ENCODE results near the gene DSCAML1.
A peak's percentile ranks its signal among the peaks of the same experiment; 100 is the strongest.

Gene DSCAML1

GRCh38 chr11:117803896-117804295, 6.9 kb upstream of the DSCAML1 start:
- Histone ChIP-seq H3K36me3 (ENCODE audit: control insufficient read depth, insufficient read depth, low read length) (no peaks in the 10 kb centered on the region), H3K27ac (ENCODE audit: low read length) (no peak overlapping the region), H3K27me3 (ENCODE audit: control insufficient read depth, insufficient read depth, low read length) (no peaks in the 10 kb centered on the region), H3K4me1 (ENCODE audit: control insufficient read depth, insufficient read depth, low read length) (no peaks in the 10 kb centered on the region), H3K4me3 (ENCODE audit: low read length) (no peak overlapping the region), H3K9me3 (ENCODE audit: control insufficient read depth, insufficient read depth, low read length) (no peaks in the 10 kb centered on the region)
- no CpG with 5 or more reads among the region's 8 CpGs for WGBS (ENCODE audit: insufficient coverage, insufficient read length)
- DNase-seq (ENCODE audit: low read depth, low spot score): no peak

GRCh38 chr11:117799634-117800033, 2.6 kb upstream of the DSCAML1 start:
- no CpG with 5 or more reads among the region's 5 CpGs for WGBS (ENCODE audit: insufficient coverage, insufficient read length)
- no peak for DNase-seq (ENCODE audit: low read depth, low spot score)

GRCh38 chr11:117796456-117796871, 552 bp downstream of the DSCAML1 start:
- 0 out of 2 replicates have a peak, but pooled peaks cover 3% of the 10 kb centered on the region for H3K4me1 ChIP-seq (ENCODE audit: control insufficient read depth, insufficient read depth, low read length)
- DNase-seq (ENCODE audit: low read depth, low spot score): no peak
- H3K36me3 ChIP-seq (ENCODE audit: control insufficient read depth, insufficient read depth, low read length): no peaks in the 10 kb centered on the region
- peak overlapping the region; percentile 33; the same call in 1 of the 2 replicates for H3K4me3 ChIP-seq (ENCODE audit: low read length)
- no peaks in the 10 kb centered on the region for H3K9me3 ChIP-seq (ENCODE audit: control insufficient read depth, insufficient read depth, low read length)
- peaks cover 33% of the 10 kb centered on the region for H3K27me3 ChIP-seq (ENCODE audit: control insufficient read depth, insufficient read depth, low read length)
- no CpG with 5 or more reads among the region's 35 CpGs for WGBS (ENCODE audit: insufficient coverage, insufficient read length)
- H3K27ac ChIP-seq (ENCODE audit: low read length): no peak overlapping the region

More at GRCh38 chr11:117799634-117800033, 2.6 kb upstream of the DSCAML1 start:
- Histone ChIP-seq H3K9me3 (ENCODE audit: control insufficient read depth, insufficient read depth, low read length) (no peaks in the 10 kb centered on the region), H3K27me3 (ENCODE audit: control insufficient read depth, insufficient read depth, low read length) (peaks cover 30% of the 10 kb centered on the region), H3K27ac (ENCODE audit: low read length) (no peak overlapping the region), H3K4me3 (ENCODE audit: low read length) (no peak overlapping the region), H3K36me3 (ENCODE audit: control insufficient read depth, insufficient read depth, low read length) (no peaks in the 10 kb centered on the region), H3K4me1 (ENCODE audit: control insufficient read depth, insufficient read depth, low read length) (0 out of 2 replicates have a peak, but pooled peaks cover 3% of the 10 kb centered on the region)

GRCh38 chr11:117795638-117796455, 1.2 kb downstream of the DSCAML1 start:
- no peak for DNase-seq (ENCODE audit: low read depth, low spot score)
- Histone ChIP-seq H3K27me3 (ENCODE audit: control insufficient read depth, insufficient read depth, low read length) (peaks cover 33% of the 10 kb centered on the region), H3K27ac (ENCODE audit: low read length) (no peak overlapping the region), H3K4me1 (ENCODE audit: control insufficient read depth, insufficient read depth, low read length) (0 out of 2 replicates have a peak, but pooled peaks cover 3% of the 10 kb centered on the region), H3K9me3 (ENCODE audit: control insufficient read depth, insufficient read depth, low read length) (no peaks in the 10 kb centered on the region), H3K36me3 (ENCODE audit: control insufficient read depth, insufficient read depth, low read length) (no peaks in the 10 kb centered on the region), H3K4me3 (ENCODE audit: low read length) (peak overlapping the region; percentile 33; the same call in 1 of the 2 replicates)
- no CpG with 5 or more reads among the region's 53 CpGs for WGBS (ENCODE audit: insufficient coverage, insufficient read length)

- Histone ChIP-seq H3K27ac (ENCODE audit: low read length) (no peak overlapping the region), H3K9me3 (ENCODE audit: control insufficient read depth, insufficient read depth, low read length) (no peaks in the 10 kb centered on the region), H3K27me3 (ENCODE audit: control insufficient read depth, insufficient read depth, low read length) (peaks cover 33% of the 10 kb centered on the region), H3K36me3 (ENCODE audit: control insufficient read depth, insufficient read depth, low read length) (no peaks in the 10 kb centered on the region), H3K4me1 (ENCODE audit: control insufficient read depth, insufficient read depth, low read length) (0 out of 2 replicates have a peak, but pooled peaks cover 3% of the 10 kb centered on the region), H3K4me3 (ENCODE audit: low read length) (peak overlapping the region; percentile 33; the same call in 1 of the 2 replicates)
- DNase-seq (ENCODE audit: low read depth, low spot score): no peak
- WGBS (ENCODE audit: insufficient coverage, insufficient read length): no CpG with 5 or more reads among the region's 29 CpGs
These were observed 2.0 kb downstream of the DSCAML1 start for GRCh38 chr11:117794772-117795629.

- H3K9me3 ChIP-seq (ENCODE audit: control insufficient read depth, insufficient read depth, low read length): no peaks in the 10 kb centered on the region
- peaks cover 33% of the 10 kb centered on the region for H3K27me3 ChIP-seq (ENCODE audit: control insufficient read depth, insufficient read depth, low read length)
- WGBS (ENCODE audit: insufficient coverage, insufficient read length): no CpG with 5 or more reads among the region's 10 CpGs
- no peak overlapping the region for H3K27ac ChIP-seq (ENCODE audit: low read length)
- H3K4me1 ChIP-seq (ENCODE audit: control insufficient read depth, insufficient read depth, low read length): 0 out of 2 replicates have a peak, but pooled peaks cover 3% of the 10 kb centered on the region
- DNase-seq (ENCODE audit: low read depth, low spot score): no peak
- no peaks in the 10 kb centered on the region for H3K36me3 ChIP-seq (ENCODE audit: control insufficient read depth, insufficient read depth, low read length)
- H3K4me3 ChIP-seq (ENCODE audit: low read length): no peak overlapping the region
These were observed 2.9 kb downstream of the DSCAML1 start for GRCh38 chr11:117794135-117794534.

- no peak overlapping the region for H3K27ac ChIP-seq (ENCODE audit: low read length)
- WGBS (ENCODE audit: insufficient coverage, insufficient read length): no CpG with 5 or more reads among the region's 9 CpGs
- H3K9me3 ChIP-seq (ENCODE audit: control insufficient read depth, insufficient read depth, low read length): no peaks in the 10 kb centered on the region
- peaks cover 33% of the 10 kb centered on the region for H3K27me3 ChIP-seq (ENCODE audit: control insufficient read depth, insufficient read depth, low read length)
- no peaks in the 10 kb centered on the region for H3K36me3 ChIP-seq (ENCODE audit: control insufficient read depth, insufficient read depth, low read length)
- no peak overlapping the region for H3K4me3 ChIP-seq (ENCODE audit: low read length)
- 0 out of 2 replicates have a peak, but pooled peaks cover 3% of the 10 kb centered on the region for H3K4me1 ChIP-seq (ENCODE audit: control insufficient read depth, insufficient read depth, low read length)
- no peak for DNase-seq (ENCODE audit: low read depth, low spot score)
These were observed 3.4 kb downstream of the DSCAML1 start for GRCh38 chr11:117793583-117793982.

- no peaks in the 10 kb centered on the region for H3K36me3 ChIP-seq (ENCODE audit: control insufficient read depth, insufficient read depth, low read length)
- DNase-seq (ENCODE audit: low read depth, low spot score): no peak
- H3K27ac ChIP-seq (ENCODE audit: low read length): no peak overlapping the region
- H3K4me3 ChIP-seq (ENCODE audit: low read length): no peak overlapping the region
- peaks cover 31% of the 10 kb centered on the region for H3K27me3 ChIP-seq (ENCODE audit: control insufficient read depth, insufficient read depth, low read length)
- WGBS (ENCODE audit: insufficient coverage, insufficient read length): no CpG with 5 or more reads among the region's 6 CpGs
- 0 out of 2 replicates have a peak, but pooled peaks cover 3% of the 10 kb centered on the region for H3K4me1 ChIP-seq (ENCODE audit: control insufficient read depth, insufficient read depth, low read length)
- no peaks in the 10 kb centered on the region for H3K9me3 ChIP-seq (ENCODE audit: control insufficient read depth, insufficient read depth, low read length)
These were observed 4.0 kb downstream of the DSCAML1 start for GRCh38 chr11:117792992-117793391.

- no peaks in the 10 kb centered on the region for H3K36me3 ChIP-seq (ENCODE audit: control insufficient read depth, insufficient read depth, low read length)
- H3K27ac ChIP-seq (ENCODE audit: low read length): no peak overlapping the region
- H3K27me3 ChIP-seq (ENCODE audit: control insufficient read depth, insufficient read depth, low read length): peaks cover 24% of the 10 kb centered on the region
- no CpG with 5 or more reads among the region's 5 CpGs for WGBS (ENCODE audit: insufficient coverage, insufficient read length)
- no peak overlapping the region for H3K4me3 ChIP-seq (ENCODE audit: low read length)
- H3K9me3 ChIP-seq (ENCODE audit: control insufficient read depth, insufficient read depth, low read length): no peaks in the 10 kb centered on the region
- no peak for DNase-seq (ENCODE audit: low read depth, low spot score)
- H3K4me1 ChIP-seq (ENCODE audit: control insufficient read depth, insufficient read depth, low read length): 0 out of 2 replicates have a peak, but pooled peaks cover 3% of the 10 kb centered on the region
These were observed 4.8 kb downstream of the DSCAML1 start for GRCh38 chr11:117792241-117792640.

GRCh38 chr11:117790279-117790678, 6.7 kb downstream of the DSCAML1 start:
- no CpG with 5 or more reads among the region's 3 CpGs for WGBS (ENCODE audit: insufficient coverage, insufficient read length)
- Histone ChIP-seq H3K36me3 (ENCODE audit: control insufficient read depth, insufficient read depth, low read length) (no peaks in the 10 kb centered on the region), H3K4me3 (ENCODE audit: low read length) (no peak overlapping the region), H3K4me1 (ENCODE audit: control insufficient read depth, insufficient read depth, low read length) (0 out of 2 replicates have a peak, but pooled peaks cover 3% of the 10 kb centered on the region), H3K27me3 (ENCODE audit: control insufficient read depth, insufficient read depth, low read length) (peaks cover 10% of the 10 kb centered on the region; the same call in 1 of the 2 replicates), H3K27ac (ENCODE audit: low read length) (no peak overlapping the region), H3K9me3 (ENCODE audit: control insufficient read depth, insufficient read depth, low read length) (no peaks in the 10 kb centered on the region)
- no peak for DNase-seq (ENCODE audit: low read depth, low spot score)

Measured in iPS DF 6.9 (cell line).